B cell (primary cell): ENCODE measurements around the gene PLA2R1. TPM values are rescaled to one million over a fixed set of nuclear protein-coding genes. Genes with fewer than 3 reads are reported as not detected.

ENCODE experiments used
- ATAC-seq: fragments of 200-7000 bp; cut with Tn5 transposase; one replicate; pipeline ENCODE4 v1.10.0; 2021; ENCODE audit warnings: low read depth, mild to moderate bottlenecking, moderate number of reproducible peaks, moderate library complexity
- CTCF ChIA-PET: fragments of 350-600 bp; sonication (Branson Sonifier 250); formaldehyde crosslinking; loops from one replicate; lab custom pipeline; 2021; ENCODE audit warnings: antibody characterized with exemption, inconsistent platforms; lab: Charles Lee
- POLR2A ChIA-PET: fragments of 350-600 bp; sonication (Branson Sonifier 250); formaldehyde crosslinking; loops from one replicate; lab custom pipeline; 2021; ENCODE audit warnings: antibody characterized with exemption; lab: Charles Lee
- DNase-seq: peaks from one replicate; pipeline ENCODE4 v3.0.0; 2013
- H2AFZ ChIP-seq: 2 replicates; pipeline ENCODE4 v1.6.1; 2012; ENCODE audit warnings: mild to moderate bottlenecking, low read depth, low read length; ENCODE audit not compliant: insufficient read depth, poor library complexity, severe bottlenecking
- H3K27ac ChIP-seq, 2 donors: 1 replicate in 1 of 2; 2 replicates in 1 of 2; pipeline ENCODE4 v1.5.1; 2012 to 2013; ENCODE audit warnings: low read length in 2 of 2, mild to moderate bottlenecking in 2 of 2, moderate library complexity in 1 of 2
- H3K27me3 ChIP-seq, 4 experiments: fragments of 200-600 bp in 1 of 4; sonication (generic) in 1 of 4; replicated peaks in 1 of 4; 1 replicate in 2 of 4; 2 replicates in 2 of 4; pipeline versions ENCODE4 v1.6.1 to v1.7.0; 2013 to 2016; ENCODE audit warnings: low read length in 3 of 4, mild to moderate bottlenecking in 2 of 4, mixed read lengths in 1 of 4, moderate library complexity in 1 of 4; ENCODE audit not compliant: insufficient read depth in 4 of 4, control insufficient read depth in 3 of 4; ENCODE audit errors: control extremely low read depth in 1 of 4
- H3K36me3 ChIP-seq, 2 experiments: replicated peaks in 1 of 2; 1 replicate in 1 of 2; 2 replicates in 1 of 2; pipeline versions ENCODE4 v1.6.1 to v1.7.1; 2013; ENCODE audit warnings: low read length in 1 of 2; ENCODE audit not compliant: insufficient read depth in 2 of 2, control insufficient read depth in 1 of 2; ENCODE audit errors: control extremely low read depth in 1 of 2, extremely low read depth in 1 of 2
- H3K4me1 ChIP-seq, 2 donors: fragments of 200-600 bp in 1 of 2; sonication (generic) in 1 of 2; 1 replicate in 1 of 2; 2 replicates in 1 of 2; pipeline versions ENCODE4 v1.5.1 to v1.6.1; 2013 to 2017; ENCODE audit warnings: low read length in 2 of 2; ENCODE audit not compliant: control insufficient read depth in 2 of 2, insufficient read depth in 2 of 2
- H3K4me2 ChIP-seq: replicated peaks from 2 replicates; pipeline ENCODE3; 2012; ENCODE audit warnings: mild to moderate bottlenecking, low read depth, low read length; ENCODE audit not compliant: poor library complexity, severe bottlenecking
- H3K4me3 ChIP-seq, 5 experiments: fragments of 200-600 bp in 1 of 5; sonication (generic) in 1 of 5; 1 replicate in 3 of 5; 2 replicates in 2 of 5; pipeline versions ENCODE4 v1.5.1 to v1.7.0; 2011 to 2016; ENCODE audit warnings: low read length in 4 of 5, mild to moderate bottlenecking in 4 of 5, low read depth in 2 of 5, control low read depth in 1 of 5, moderate library complexity in 1 of 5; ENCODE audit not compliant: insufficient read depth in 1 of 5; ENCODE audit errors: control extremely low read depth in 1 of 5, extremely low read depth in 1 of 5
- H3K79me2 ChIP-seq: fragments of 200-600 bp; sonication (generic); one replicate; pipeline ENCODE4 v1.6.0; 2016; ENCODE audit warnings: low read length; ENCODE audit not compliant: control insufficient read depth, insufficient read depth
- H3K9ac ChIP-seq: fragments of 200-600 bp; sonication (generic); 2 replicates; pipeline ENCODE4 v1.6.1; 2017; ENCODE audit warnings: mild to moderate bottlenecking, low read length, moderate library complexity
- H3K9me3 ChIP-seq, 3 donors: one replicate each; pipeline versions ENCODE4 v1.6.1 to v1.7.1; 2013; ENCODE audit warnings: low read length in 2 of 3; ENCODE audit not compliant: control insufficient read depth in 2 of 3, insufficient read depth in 1 of 3; ENCODE audit errors: control extremely low read depth in 1 of 3
- H4K20me1 ChIP-seq: 2 replicates; pipeline ENCODE4 v1.6.0; 2012; ENCODE audit warnings: mild to moderate bottlenecking, low read length; ENCODE audit not compliant: insufficient read depth, control insufficient read depth, poor library complexity, severe bottlenecking
- H3K27ac Mint-ChIP-seq: one replicate; pipeline ENCODE4 v1.8.0; 2021; ENCODE audit warnings: mixed read lengths
- H3K27me3 Mint-ChIP-seq: one replicate; pipeline ENCODE4 v1.8.0; 2021; ENCODE audit warnings: mixed read lengths
- H3K4me1 Mint-ChIP-seq: one replicate; pipeline ENCODE4 v1.8.0; 2021; ENCODE audit warnings: mixed read lengths
- H3K4me3 Mint-ChIP-seq: one replicate; pipeline ENCODE4 v1.8.0; 2021; ENCODE audit warnings: mixed read lengths
- H3K9me3 Mint-ChIP-seq: one replicate; pipeline ENCODE4 v1.8.0; 2022; ENCODE audit warnings: mixed read lengths; ENCODE audit not compliant: insufficient read depth
- EZH2 ChIP-seq: IDR thresholded peaks from 2 replicates; pipeline ENCODE4 v1.6.1; 2012; ENCODE audit warnings: borderline replicate concordance, low read depth, mild to moderate bottlenecking, moderate library complexity, low read length; ENCODE audit not compliant: insufficient read depth, poor library complexity, severe bottlenecking
- WGBS: methylation state at CpG from one replicate; pipeline ENCODE4 v1.1.5; 2013; ENCODE audit warnings: missing lambda C conversion rate; ENCODE audit not compliant: insufficient coverage; 5-methylcytosine and 5-hydroxymethylcytosine counted together
- intact Hi-C: fragments of 100-400 bp; cut with micrococcal nuclease; formaldehyde crosslinking; loops from one replicate; pipeline ENCODE4 v1.10.0; 2022
- polyA plus RNA-seq: library from polyadenylated mRNA; depleted of rRNA; stranded (reverse); fragments of >200 nt; gene quantifications from 2 replicates; pipeline ENCODE4 v1.2.3, GENCODE V29; 2012
- total RNA-seq, 2 donors: library from RNA; stranded (reverse); fragments of 120-200 nt in 1 of 2; gene quantifications; 1 replicate in 1 of 2; 2 replicates in 1 of 2; pipeline versions ENCODE4 v1.2.3 to v1.2.4, GENCODE V29; 2013 to 2022
- TF ChIP-seq, protein P1 (sequence below): fragments of 200-600 bp; IDR thresholded peaks from one replicate; pipeline ENCODE4 v1.8.0; 2022; ENCODE audit warnings: antibody characterized with exemption, mild to moderate bottlenecking

Gene PLA2R1
- total and polyA plus RNA-seq, 2 donors (not counting 1 experiment from before 2014, with no cell fraction given): not detected

DNA sequence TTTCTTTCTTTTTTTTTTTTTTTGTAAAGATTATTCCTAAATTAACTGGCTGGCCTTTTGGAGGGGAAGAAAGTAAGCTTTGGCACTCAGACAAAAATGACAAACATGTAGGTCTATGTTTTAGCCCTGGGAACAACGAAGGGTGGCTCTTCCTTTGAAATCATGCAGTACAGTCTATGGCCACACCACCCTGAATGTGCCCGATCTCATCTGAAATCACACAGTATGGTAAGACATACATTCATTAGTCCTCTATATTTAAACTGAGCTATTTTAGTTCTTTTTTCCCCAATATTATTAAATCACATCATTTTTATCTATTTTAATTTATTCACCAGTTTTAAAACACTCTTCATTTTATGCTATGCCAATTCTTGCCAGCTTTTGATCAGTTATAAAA is 48.2 kb downstream of the PLA2R1 start:
- Mint-ChIP-seq H3K27me3 (peaks cover 20% of the 10 kb centered on the region), H3K4me1 (no peaks in the 10 kb centered on the region), H3K27ac (no peak overlapping the region), H3K4me3 (no peak overlapping the region), H3K9me3 (no peaks in the 10 kb centered on the region)
- TF ChIP-seq EZH2: no peak
- TF ChIP-seq, protein P1, sequence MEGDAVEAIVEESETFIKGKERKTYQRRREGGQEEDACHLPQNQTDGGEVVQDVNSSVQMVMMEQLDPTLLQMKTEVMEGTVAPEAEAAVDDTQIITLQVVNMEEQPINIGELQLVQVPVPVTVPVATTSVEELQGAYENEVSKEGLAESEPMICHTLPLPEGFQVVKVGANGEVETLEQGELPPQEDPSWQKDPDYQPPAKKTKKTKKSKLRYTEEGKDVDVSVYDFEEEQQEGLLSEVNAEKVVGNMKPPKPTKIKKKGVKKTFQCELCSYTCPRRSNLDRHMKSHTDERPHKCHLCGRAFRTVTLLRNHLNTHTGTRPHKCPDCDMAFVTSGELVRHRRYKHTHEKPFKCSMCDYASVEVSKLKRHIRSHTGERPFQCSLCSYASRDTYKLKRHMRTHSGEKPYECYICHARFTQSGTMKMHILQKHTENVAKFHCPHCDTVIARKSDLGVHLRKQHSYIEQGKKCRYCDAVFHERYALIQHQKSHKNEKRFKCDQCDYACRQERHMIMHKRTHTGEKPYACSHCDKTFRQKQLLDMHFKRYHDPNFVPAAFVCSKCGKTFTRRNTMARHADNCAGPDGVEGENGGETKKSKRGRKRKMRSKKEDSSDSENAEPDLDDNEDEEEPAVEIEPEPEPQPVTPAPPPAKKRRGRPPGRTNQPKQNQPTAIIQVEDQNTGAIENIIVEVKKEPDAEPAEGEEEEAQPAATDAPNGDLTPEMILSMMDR: no peak
- whole genome bisulfite sequencing: 50% methylated on average over 2 of the region's 2 CpGs
- Histone ChIP-seq H3K9me3 (no peaks in the 10 kb centered on the region), H3K4me2 (no peak overlapping the region), H3K9ac (no peak overlapping the region), H3K79me2 (no peaks in the 10 kb centered on the region), H2AFZ (no peak overlapping the region), H3K36me3 (no peaks in the 10 kb centered on the region), H4K20me1 (no peaks in the 10 kb centered on the region), H3K4me3 (no peak overlapping the region), H3K4me1 (no peaks in the 10 kb centered on the region), H3K27ac (no peak overlapping the region), H3K27me3 (no peaks in the 10 kb centered on the region)
- intact Hi-C loops: no loop called here
- CTCF ChIA-PET: no interaction called here
- no peak for DNase-seq
- POLR2A ChIA-PET: no interaction called here
- no peak for ATAC-seq

GRCh38 chr2:160010361-160011145 is 51.9 kb downstream of the PLA2R1 start:
- Mint-ChIP-seq H3K27me3 (peaks cover 10% of the 10 kb centered on the region), H3K9me3 (no peaks in the 10 kb centered on the region), H3K27ac (no peak overlapping the region), H3K4me1 (no peaks in the 10 kb centered on the region), H3K4me3 (no peak overlapping the region)
- ChIA-PET POLR2A (no interaction called here), CTCF (no interaction called here)
- Histone ChIP-seq H3K9me3 (no peaks in the 10 kb centered on the region), H3K27me3 (no peaks in the 10 kb centered on the region), H3K36me3 (no peaks in the 10 kb centered on the region), H2AFZ (no peak overlapping the region), H3K4me3 (no peak overlapping the region), H3K4me2 (no peak overlapping the region), H3K79me2 (no peaks in the 10 kb centered on the region), H4K20me1 (no peaks in the 10 kb centered on the region), H3K9ac (no peak overlapping the region), H3K27ac (no peak overlapping the region), H3K4me1 (no peaks in the 10 kb centered on the region)
- intact Hi-C loops: no loop called here
- ATAC-seq (no peak), DNase-seq (no peak)
- TF ChIP-seq EZH2: no peak
- TF ChIP-seq, protein P1: no peak
- 64% methylated on average over 2 of the region's 5 CpGs for WGBS
